Activated CD4-positive, alpha-beta T cell treated with anti-CD3 and anti-CD28 coated beads for 4 hours (primary cell): ENCODE results near the gene TMEM191C.
"Not testable (repeated sequence)": the region's sequence is repeated elsewhere in the genome, so short reads cannot be mapped to it uniquely, and the experiment has no call there.

Experiments
- DNase-seq, 2 donors: peaks; one replicate each; pipeline ENCODE4 v3.0.0-alpha.2; 2020

The TMEM191C gene

GRCh38 chr22:21446128-21446826, 20.9 kb upstream of the TMEM191C start:
- no peak for DNase-seq

DNA sequence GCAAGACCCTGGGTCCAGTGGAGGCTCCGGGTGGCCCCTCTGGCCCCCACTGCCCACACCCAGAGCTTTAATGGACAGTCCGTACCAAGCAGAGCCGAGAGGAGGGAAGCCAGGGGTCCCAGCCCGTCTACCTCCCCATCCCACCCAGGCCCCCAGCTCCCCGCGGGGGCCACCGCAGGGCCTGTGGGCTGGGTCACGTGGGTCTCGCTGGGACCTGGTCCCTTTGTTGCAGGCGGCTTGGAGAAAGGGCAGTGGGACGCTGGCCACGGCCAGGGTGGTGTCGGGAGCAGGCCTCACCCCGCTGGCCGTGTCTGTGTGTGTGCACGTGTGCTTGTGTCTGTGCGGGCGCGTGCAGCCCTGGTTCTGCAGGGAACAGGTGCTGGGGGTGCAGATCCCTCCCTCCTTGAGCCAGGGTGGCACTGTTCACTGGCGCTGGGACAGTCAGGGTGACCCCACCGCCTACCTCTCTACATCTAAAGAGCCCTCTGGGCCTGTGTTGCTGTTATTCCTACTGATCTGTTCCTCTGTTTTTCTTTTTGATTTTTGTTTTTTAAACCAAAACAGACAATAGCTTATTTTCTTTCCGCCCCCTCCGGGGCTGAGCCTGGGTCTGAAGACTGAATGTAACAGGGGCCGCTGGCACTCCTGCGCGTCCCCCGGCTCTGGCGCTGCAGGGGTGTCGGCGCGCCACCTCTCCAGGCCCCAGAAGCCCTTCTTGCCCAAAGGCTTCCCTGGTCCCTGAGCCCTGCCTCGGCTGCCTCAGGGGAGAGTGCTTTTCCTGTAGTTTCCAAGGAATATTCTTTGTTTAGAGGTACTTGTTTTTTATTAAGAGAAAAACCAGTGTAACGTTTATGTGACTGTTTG, 20.1 kb upstream of the TMEM191C start:
- no peak for DNase-seq

GRCh38 chr22:21447694-21448402, 19.3 kb upstream of the TMEM191C start:
- DNase-seq = no peak

DNA sequence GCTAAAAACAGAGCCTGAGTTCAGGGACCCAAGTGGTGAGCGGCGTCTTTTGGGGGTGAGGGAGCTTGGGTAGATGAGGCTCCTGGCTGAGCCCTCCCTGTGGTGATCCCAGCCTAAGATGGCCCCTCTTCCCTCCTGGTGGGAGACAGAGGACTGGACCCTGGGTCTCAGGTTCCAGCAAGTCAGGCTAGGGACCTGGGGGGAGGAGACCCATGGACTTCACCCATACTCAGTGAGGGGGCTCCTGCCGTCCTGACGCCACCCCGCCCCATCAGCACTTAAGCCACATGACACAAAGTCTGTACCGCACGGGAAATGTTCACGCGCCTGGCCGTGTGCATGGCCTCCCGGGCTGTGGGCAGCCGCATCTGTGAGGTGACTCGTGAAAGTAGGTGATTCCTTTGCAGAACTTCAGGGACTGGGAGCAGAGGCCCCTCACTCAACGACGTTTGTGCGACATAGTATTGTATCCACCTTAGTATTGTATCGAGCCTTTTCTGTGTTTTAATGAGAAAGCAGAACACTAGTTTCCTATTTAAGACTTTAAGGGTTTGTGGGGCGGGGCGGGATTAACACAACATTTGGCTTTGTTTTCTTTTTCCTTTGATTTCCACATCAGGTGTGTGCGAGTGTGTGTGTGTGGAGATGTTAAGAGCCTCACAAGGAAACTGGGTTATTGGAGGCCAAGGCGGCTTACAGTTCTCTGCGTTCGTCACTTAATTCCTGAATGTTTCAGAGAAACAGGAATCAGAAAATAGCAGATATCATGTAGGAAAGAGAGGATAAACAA, 18.4 kb upstream of the TMEM191C start:
- no peak for DNase-seq

DNA sequence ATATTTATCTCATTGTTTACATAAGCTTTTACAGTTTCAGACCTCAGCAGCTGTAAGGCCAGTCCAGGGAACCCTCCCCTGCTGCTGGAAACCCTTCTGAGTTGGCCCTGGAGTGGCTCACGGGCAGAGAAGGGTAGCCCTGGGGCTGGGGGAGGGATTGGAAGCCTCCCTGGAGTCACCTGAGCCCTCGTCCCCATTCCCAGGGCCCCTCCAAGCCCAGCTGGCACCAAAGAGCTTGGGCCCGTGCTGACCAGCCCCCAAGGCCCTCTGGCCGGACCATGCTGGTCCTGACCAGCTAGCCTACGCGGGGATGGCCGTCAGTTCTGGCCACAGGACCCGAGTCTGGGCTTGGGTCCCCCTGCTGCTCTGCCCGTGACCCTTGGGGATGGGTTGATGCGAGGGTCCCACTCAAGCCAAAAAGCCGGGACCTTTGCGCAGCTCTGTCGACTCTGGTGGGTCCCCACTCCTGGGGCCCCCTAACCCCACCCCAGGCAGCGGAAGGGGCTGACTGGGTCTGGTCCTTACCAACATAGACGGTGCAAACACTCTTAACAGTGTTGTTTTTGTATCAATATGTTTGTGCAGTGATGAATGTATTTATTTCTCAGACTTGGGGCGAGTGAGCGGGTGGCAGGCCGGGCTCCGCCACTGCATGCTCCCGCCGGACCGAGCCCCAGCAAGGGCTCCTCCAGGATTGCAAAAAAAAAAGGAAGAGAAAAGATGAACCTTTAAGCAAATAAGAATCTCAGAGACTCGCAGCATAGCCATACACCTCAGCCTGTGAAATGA, 17.5 kb upstream of the TMEM191C start:
- no peak for DNase-seq

- no peak for DNase-seq
Measured at GRCh38 chr22:21450320-21450831, 16.8 kb upstream of the TMEM191C start.

- no peak for DNase-seq
Measured at GRCh38 chr22:21450858-21451353, 16.3 kb upstream of the TMEM191C start.

GRCh38 chr22:21451545-21452520, 15.4 kb upstream of the TMEM191C start:
- no peak for DNase-seq

DNA sequence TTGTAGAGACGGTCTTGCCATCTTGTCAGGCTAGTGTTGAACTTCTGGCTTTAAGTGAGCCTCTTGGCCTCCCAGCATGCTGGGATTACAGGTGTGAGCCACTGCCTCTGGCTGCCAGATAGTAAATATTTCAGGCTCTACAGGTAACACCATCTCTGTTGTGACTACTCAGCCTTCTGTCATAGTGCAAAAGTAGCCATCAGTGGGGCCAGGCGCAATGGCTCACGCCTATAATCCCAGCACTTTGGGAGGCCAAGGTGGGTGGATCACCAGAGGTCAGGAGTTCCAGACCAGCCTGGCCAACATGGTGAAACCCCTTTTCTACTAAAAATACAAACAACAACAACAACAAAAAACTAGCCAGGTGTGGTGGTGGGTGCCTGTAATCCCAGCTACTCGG, 14.5 kb upstream of the TMEM191C start:
- DNase-seq = not testable (repeated sequence)

- DNase-seq = not testable (repeated sequence)
Measured at GRCh38 chr22:21454998-21455333, 12.2 kb upstream of the TMEM191C start.

DNA sequence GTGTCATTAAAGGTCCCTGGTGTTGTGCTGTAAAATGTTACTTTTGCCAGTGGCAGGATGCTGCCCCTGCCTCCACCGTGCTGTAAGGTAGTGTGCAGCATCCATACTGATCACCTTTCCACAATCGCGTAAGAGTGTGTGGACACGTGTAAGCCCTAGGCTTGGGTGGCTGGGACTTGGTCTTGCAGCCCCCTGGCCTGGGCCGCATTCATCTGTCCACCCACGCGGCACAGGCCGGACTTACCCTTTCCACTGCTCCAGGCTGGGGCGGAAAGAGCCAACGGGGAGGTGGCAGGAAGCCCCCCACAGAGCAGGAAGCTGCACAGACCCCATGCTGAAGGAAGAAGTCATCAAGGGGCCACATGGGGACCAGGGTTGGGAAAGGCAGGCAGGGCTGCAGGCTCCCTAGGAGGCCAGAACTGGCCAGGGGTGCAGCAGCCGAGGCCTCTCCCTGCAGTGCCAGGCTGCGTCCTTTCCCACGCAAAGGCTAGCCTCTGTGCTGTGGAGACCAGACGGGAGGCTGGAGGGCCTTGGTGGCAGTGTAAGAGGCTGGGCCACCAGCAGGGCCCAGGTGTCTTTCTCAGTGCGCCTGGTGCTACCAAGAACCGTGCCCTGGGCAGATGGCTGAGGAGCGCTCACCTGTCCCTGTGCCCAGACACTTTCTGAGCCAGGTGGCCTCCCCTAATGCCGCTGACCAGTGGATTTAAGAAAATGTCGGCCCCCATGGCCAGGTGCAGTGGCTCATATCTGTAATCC, 11.7 kb upstream of the TMEM191C start:
- no peak for DNase-seq

DNA sequence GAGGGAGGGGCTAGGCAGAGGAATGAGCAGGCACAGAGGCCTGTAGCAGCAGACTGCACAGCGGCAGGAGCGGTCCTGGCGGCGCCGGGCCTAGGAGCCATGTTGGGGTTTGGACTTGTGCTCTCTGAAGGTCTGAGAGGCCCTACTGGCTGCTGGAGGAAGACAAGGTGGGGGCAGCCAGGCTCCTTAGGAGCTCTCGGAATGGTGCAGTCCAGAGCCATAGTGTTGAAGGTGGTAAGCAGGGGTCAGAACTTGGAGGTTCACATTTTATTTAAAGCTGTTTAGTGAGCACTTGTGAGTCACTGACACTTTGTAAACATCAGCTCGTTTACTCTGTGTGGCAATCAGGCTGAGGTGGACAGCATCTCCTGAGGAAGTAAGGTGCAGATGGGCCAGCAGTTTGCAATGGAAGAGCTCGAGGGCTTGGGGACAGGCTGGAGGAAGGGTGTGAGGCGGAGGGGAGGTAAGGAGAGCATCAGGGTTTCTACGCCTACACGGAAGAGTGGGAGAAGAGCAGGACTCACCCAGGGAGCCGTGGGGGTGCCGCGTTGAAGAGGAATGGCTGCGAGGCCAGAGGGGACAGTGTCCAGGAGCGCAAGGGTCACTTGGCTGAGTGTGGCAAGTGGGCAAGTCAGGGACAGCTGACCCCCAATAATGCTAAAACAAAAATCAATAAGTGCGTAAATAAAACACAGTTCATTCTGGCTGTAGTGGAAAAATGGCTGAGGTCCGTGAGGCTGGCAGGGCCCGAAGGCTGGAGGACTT, 10.0 kb upstream of the TMEM191C start:
- DNase-seq = no peak

- DNase-seq = not testable (repeated sequence)
Measured at GRCh38 chr22:21462672-21463071, 4.5 kb upstream of the TMEM191C start.

- DNase-seq = peak; percentile 88 to 90
Measured at GRCh38 chr22:21468194-21469096, 1.3 kb downstream of the TMEM191C start.

- DNase-seq = not testable (repeated sequence)
Measured at GRCh38 chr22:21469097-21469994, 2.2 kb downstream of the TMEM191C start.

DNA sequence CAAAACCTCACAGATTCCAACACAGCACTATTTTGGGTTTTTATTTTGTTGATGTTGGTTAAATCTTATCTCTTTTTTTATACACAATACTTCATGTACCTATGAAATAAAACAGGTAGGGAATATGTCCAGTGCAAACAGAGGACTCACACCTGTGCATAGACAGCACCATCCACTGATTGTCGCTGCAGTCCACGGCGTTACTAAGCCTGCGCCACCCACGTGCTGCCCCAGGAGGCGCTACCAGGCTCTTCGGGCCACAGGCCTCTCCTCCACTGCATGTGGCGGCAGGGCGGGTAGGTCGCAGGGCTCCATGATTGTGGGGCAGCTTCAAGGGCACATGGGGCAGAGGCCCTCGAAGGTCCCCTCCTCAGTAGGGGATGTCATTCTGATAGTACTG, 5.8 kb downstream of the TMEM191C start:
- DNase-seq = not testable (repeated sequence)
